ENCODE data around the gene KLHDC8B.

Gene KLHDC8B

GRCh38 chr3:49222002-49222401, 50.6 kb downstream of the KLHDC8B start:
- peaks cover 32% of the 10 kb centered on the region for H3K4me1 ChIP-seq (ENCODE audit: control insufficient read depth, insufficient read depth, low read length)
- peaks cover 4% of the 10 kb centered on the region for H3K9me3 ChIP-seq (ENCODE audit: control insufficient read depth, low read length)
- no peaks in the 10 kb centered on the region for H3K27me3 ChIP-seq (replicated peaks; ENCODE audit: control insufficient read depth, insufficient read depth, low read length)
- H3K36me3 ChIP-seq (ENCODE audit: control insufficient read depth, insufficient read depth, low read length, severe bottlenecking): no peaks in the 10 kb centered on the region
- H3K4me3 ChIP-seq (ENCODE audit: low read length): no peak overlapping the region
- DNase-seq (ENCODE audit: low read depth): no peak
- no peak overlapping the region for H3K9ac ChIP-seq (ENCODE audit: low read length)
